Measurements from ENCODE around the gene TMPRSS11E.

- TF ChIP-seq CTCF (IDR thresholded peaks at IDR 0.05) (no peak), POLR2AphosphoS5 (IDR thresholded peaks at IDR 0.05) (no peak)
Measured at GRCh38 chr4:68433582-68433981, 13.7 kb upstream of the TMPRSS11E start.
